Brain microvascular endothelial cell (primary cell): ENCODE results near the gene ADAMTSL1.

Source experiments
- DNase-seq: peaks from one replicate; pipeline ENCODE4 v3.0.0-alpha.2; 2020
- H3K27ac ChIP-seq: fragments of 250-450 bp; sonication (Bioruptor Pico); 2 replicates; pipeline ENCODE4 v1.5.1; 2020; ENCODE audit warnings: mild to moderate bottlenecking, moderate library complexity
- H3K27me3 ChIP-seq: fragments of 250-450 bp; sonication (Bioruptor Pico); replicated peaks from 2 replicates; pipeline ENCODE4 v1.5.1; 2020; ENCODE audit warnings: mild to moderate bottlenecking
- H3K36me3 ChIP-seq: fragments of 250-450 bp; sonication (Bioruptor Pico); replicated peaks from 2 replicates; pipeline ENCODE4 v1.5.1; 2020; ENCODE audit warnings: mild to moderate bottlenecking
- H3K4me3 ChIP-seq: 2 replicates; pipeline ENCODE4 v1.5.1; 2011; ENCODE audit warnings: low read depth, mild to moderate bottlenecking, control low read depth, low read length, moderate library complexity
- CTCF ChIP-seq: IDR thresholded peaks from 2 replicates; pipeline ENCODE4 v1.5.1; 2011; ENCODE audit warnings: low read depth, mild to moderate bottlenecking, moderate library complexity, low read length, control low read depth, inconsistent platforms; ENCODE audit errors: missing control alignments
- in situ Hi-C: cut with HindIII; loops from 2 replicates; pipeline ENCODE4 v1.10.0; 2017; ENCODE audit warnings: low sequenced_read_pairs, low pct_ligation_motif_present

The ADAMTSL1 gene

DNA sequence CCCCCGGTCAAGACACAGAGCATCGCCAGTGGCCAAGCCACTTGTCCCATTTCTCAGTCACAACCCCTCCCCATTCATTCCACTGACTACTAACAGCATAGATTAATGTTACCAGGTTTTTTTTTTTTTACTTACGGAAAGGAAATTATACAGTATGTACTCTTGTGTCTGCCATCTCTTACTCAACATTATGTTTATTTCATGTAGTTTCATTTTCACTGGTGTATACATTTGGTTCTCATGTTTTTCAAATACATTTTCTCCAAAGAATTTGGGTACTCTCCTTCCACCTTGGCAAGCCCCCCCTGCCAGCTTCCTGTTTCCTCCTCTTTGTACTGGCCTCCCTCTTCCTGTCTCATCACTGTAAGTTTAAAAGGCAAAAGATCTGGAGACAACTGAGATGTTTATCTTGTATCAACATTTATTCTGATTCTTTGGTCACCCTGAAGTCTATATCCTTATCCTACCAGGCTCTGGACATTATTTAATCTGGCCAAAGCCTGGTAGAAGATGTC, 351.8 kb downstream of the ADAMTSL1 start:
- Histone ChIP-seq H3K36me3 (peaks cover 5% of the 10 kb centered on the region), H3K4me3 (no peak overlapping the region), H3K27ac (no peak overlapping the region), H3K27me3 (no peaks in the 10 kb centered on the region)
- in situ Hi-C loops = no loop called here
- no peak for TF ChIP-seq CTCF
- DNase-seq = no peak

GRCh38 chr9:18826248-18826647, 352.3 kb downstream of the ADAMTSL1 start:
- no peak for TF ChIP-seq CTCF

GRCh38 chr9:18829066-18829465, 355.1 kb downstream of the ADAMTSL1 start:
- H3K36me3 ChIP-seq = no peaks in the 10 kb centered on the region
- H3K27ac ChIP-seq = no peak overlapping the region
- H3K27me3 ChIP-seq = no peaks in the 10 kb centered on the region
- H3K4me3 ChIP-seq = no peak overlapping the region
- in situ Hi-C loops = no loop called here
- TF ChIP-seq CTCF = no peak
- DNase-seq = no peak

More at GRCh38 chr9:18826248-18826647, 352.3 kb downstream of the ADAMTSL1 start:
- in situ Hi-C loops = no loop called here
- H3K27me3 ChIP-seq = no peaks in the 10 kb centered on the region
- H3K36me3 ChIP-seq = peaks cover 3% of the 10 kb centered on the region
- no peak overlapping the region for H3K4me3 ChIP-seq
- no peak overlapping the region for H3K27ac ChIP-seq
- DNase-seq = no peak

- H3K27me3 ChIP-seq = no peaks in the 10 kb centered on the region
- DNase-seq = no peak
- H3K36me3 ChIP-seq = no peaks in the 10 kb centered on the region
- TF ChIP-seq CTCF = no peak
- in situ Hi-C loops = no loop called here
- no peak overlapping the region for H3K4me3 ChIP-seq
- H3K27ac ChIP-seq = no peak overlapping the region
Measured at GRCh38 chr9:18829873-18830272, 355.9 kb downstream of the ADAMTSL1 start.

GRCh38 chr9:18834740-18835361, 360.9 kb downstream of the ADAMTSL1 start:
- no peak overlapping the region for H3K27ac ChIP-seq
- no peak for TF ChIP-seq CTCF
- H3K36me3 ChIP-seq = no peaks in the 10 kb centered on the region
- no peak for DNase-seq
- in situ Hi-C loops = no loop called here
- H3K27me3 ChIP-seq = no peaks in the 10 kb centered on the region
- H3K4me3 ChIP-seq = no peak overlapping the region

- in situ Hi-C loops = no loop called here
- no peak for TF ChIP-seq CTCF
- H3K36me3 ChIP-seq = no peaks in the 10 kb centered on the region
- H3K4me3 ChIP-seq = no peak overlapping the region
- H3K27me3 ChIP-seq = no peaks in the 10 kb centered on the region
- no peak overlapping the region for H3K27ac ChIP-seq
- DNase-seq = no peak
Measured at GRCh38 chr9:18837402-18837801, 363.4 kb downstream of the ADAMTSL1 start.
